HepG2 (cell line): ENCODE data around the gene STYXL1. TPM values are rescaled to one million over a fixed set of nuclear protein-coding genes. Genes with fewer than 3 reads are reported as not detected.

ENCODE experiments used
- CHD2 ChIP-seq: IDR thresholded peaks from 2 replicates; pipeline ENCODE4 v1.6.1; 2011; ENCODE audit warnings: low read depth, low read length, improper control_type of control experiment
- DPF2 ChIP-seq: sonication (generic); formaldehyde crosslinking; IDR thresholded peaks from 2 replicates; pipeline ENCODE4 v1.4.0; 2020; ENCODE audit warnings: mild to moderate bottlenecking, low read depth, missing genetic modification reagents, borderline replicate concordance
- EP300 ChIP-seq, 3 experiments: sonication (generic) in 1 of 3; formaldehyde crosslinking in 1 of 3; IDR thresholded peaks; 2 replicates each; pipeline versions ENCODE4 v1.5.1 to v1.6.1; 2011 to 2020; ENCODE audit warnings: low read depth in 2 of 3, low read length in 2 of 3, borderline replicate concordance in 1 of 3, improper control_type of control experiment in 1 of 3, mild to moderate bottlenecking in 1 of 3, missing genetic modification reagents in 1 of 3, moderate library complexity in 1 of 3
- HDAC2 ChIP-seq: sonication (generic); formaldehyde crosslinking; IDR thresholded peaks from 2 replicates; pipeline ENCODE4 v1.4.0; 2020; ENCODE audit warnings: missing genetic modification reagents
- MTA3 ChIP-seq: sonication (generic); formaldehyde crosslinking; IDR thresholded peaks from 2 replicates; pipeline ENCODE4 v1.4.0; 2020; ENCODE audit warnings: missing genetic modification reagents
- MYNN ChIP-seq: sonication (generic); formaldehyde crosslinking; IDR thresholded peaks from 2 replicates; pipeline ENCODE4 v1.4.0; 2020; ENCODE audit warnings: mild to moderate bottlenecking, low read depth, missing genetic modification reagents
- NR2C2 ChIP-seq: sonication (generic); formaldehyde crosslinking; IDR thresholded peaks from 2 replicates; pipeline ENCODE4 v1.4.0; 2020; ENCODE audit warnings: missing genetic modification reagents, mild to moderate bottlenecking, moderate library complexity, borderline replicate concordance
- PTBP1 ChIP-seq: fragments of 200-400 bp; formaldehyde crosslinking; IDR thresholded peaks from 2 replicates; pipeline ENCODE4 v1.6.1; 2018; ENCODE audit warnings: low read length, low read depth; ENCODE audit not compliant: poor library complexity, severe bottlenecking
- SP1 ChIP-seq, 2 experiments: fragments of 450-650 bp in 1 of 2; sonication (generic) in 1 of 2; formaldehyde crosslinking in 1 of 2; IDR thresholded peaks; 2 replicates each; pipeline versions ENCODE4 v1.4.0 to v1.6.1; 2016 to 2020; ENCODE audit warnings: missing genetic modification reagents in 1 of 2
- TP53 ChIP-seq: sonication (generic); formaldehyde crosslinking; conservative IDR thresholded peaks from 2 replicates; pipeline ENCODE4 v1.4.0; 2020; ENCODE audit warnings: missing genetic modification reagents
- TSC22D2 ChIP-seq: sonication (generic); formaldehyde crosslinking; IDR thresholded peaks from 2 replicates; pipeline ENCODE4 v1.5.1; 2020; ENCODE audit warnings: missing genetic modification reagents, mild to moderate bottlenecking, borderline replicate concordance
- ZKSCAN8 ChIP-seq: IDR thresholded peaks from 2 replicates; pipeline ENCODE4 v1.6.1; 2016; ENCODE audit warnings: borderline replicate concordance, missing genetic modification reagents, missing compliant biosample characterization
- ZNF275 ChIP-seq: sonication (generic); formaldehyde crosslinking; IDR thresholded peaks from 2 replicates; pipeline ENCODE4 v1.8.0; 2022; ENCODE audit warnings: missing genetic modification reagents, mild to moderate bottlenecking, inconsistent platforms, borderline replicate concordance
- ZNF276 ChIP-seq: sonication (generic); formaldehyde crosslinking; IDR thresholded peaks from 2 replicates; pipeline ENCODE4 v1.4.0; 2020; ENCODE audit warnings: mild to moderate bottlenecking, low read depth, missing genetic modification reagents
- ZNF468 ChIP-seq: sonication (generic); formaldehyde crosslinking; IDR thresholded peaks from 2 replicates; pipeline ENCODE4 v1.8.0; 2022; ENCODE audit warnings: mild to moderate bottlenecking, moderate library complexity, missing genetic modification reagents
- ZNF513 ChIP-seq: sonication (generic); formaldehyde crosslinking; conservative IDR thresholded peaks from 2 replicates; pipeline ENCODE4 v1.5.0; 2020; ENCODE audit warnings: missing genetic modification reagents
- polyA plus RNA-seq, 8 experiments: library from polyadenylated mRNA; depleted of rRNA in 3 of 8; stranded (reverse) in 7 of 8; unstranded in 1 of 8; fragments of >200 nt; fragmentation: Illumina TruSeq in 4 of 8; extraction: Trizol in 4 of 8; gene quantifications; 2 replicates each; pipeline versions ENCODE4 v1.2.1 to v1.2.3, GENCODE V29; 2011 to 2016; ENCODE audit warnings: low read depth in 4 of 8, missing spikeins in 1 of 8, mixed read lengths in 1 of 8; ENCODE audit not compliant: insufficient read depth in 1 of 8
- total RNA-seq, 5 experiments: library from RNA; depleted of rRNA; stranded (reverse); fragments of >200 nt; fragmentation: Illumina TruSeq; extraction: Trizol; gene quantifications; 2 replicates each; pipeline ENCODE4 v1.2.3, GENCODE V29; 2016; ENCODE audit warnings: low read depth in 1 of 5
- TF ChIP-seq, protein P1 (sequence below): sonication (generic); formaldehyde crosslinking; IDR thresholded peaks from 2 replicates; pipeline ENCODE4 v1.9.0; 2021; ENCODE audit warnings: missing genetic modification reagents, borderline replicate concordance
- TF ChIP-seq, protein P2 (sequence below): sonication (generic); formaldehyde crosslinking; conservative IDR thresholded peaks from 2 replicates; pipeline ENCODE4 v1.8.0; 2022; ENCODE audit warnings: missing genetic modification reagents

Gene STYXL1
- total and polyA plus RNA-seq, 2 of the 13 experiments (the other 11 are each of a cell fraction or from before 2014, with no cell fraction given): 23.9 to 38.3 TPM

GRCh38 chr7:75994388-75995051 lies 53.3 kb downstream of the STYXL1 start, which contains the start of gene TMEM120A (continued):
- TF ChIP-seq, protein P1, sequence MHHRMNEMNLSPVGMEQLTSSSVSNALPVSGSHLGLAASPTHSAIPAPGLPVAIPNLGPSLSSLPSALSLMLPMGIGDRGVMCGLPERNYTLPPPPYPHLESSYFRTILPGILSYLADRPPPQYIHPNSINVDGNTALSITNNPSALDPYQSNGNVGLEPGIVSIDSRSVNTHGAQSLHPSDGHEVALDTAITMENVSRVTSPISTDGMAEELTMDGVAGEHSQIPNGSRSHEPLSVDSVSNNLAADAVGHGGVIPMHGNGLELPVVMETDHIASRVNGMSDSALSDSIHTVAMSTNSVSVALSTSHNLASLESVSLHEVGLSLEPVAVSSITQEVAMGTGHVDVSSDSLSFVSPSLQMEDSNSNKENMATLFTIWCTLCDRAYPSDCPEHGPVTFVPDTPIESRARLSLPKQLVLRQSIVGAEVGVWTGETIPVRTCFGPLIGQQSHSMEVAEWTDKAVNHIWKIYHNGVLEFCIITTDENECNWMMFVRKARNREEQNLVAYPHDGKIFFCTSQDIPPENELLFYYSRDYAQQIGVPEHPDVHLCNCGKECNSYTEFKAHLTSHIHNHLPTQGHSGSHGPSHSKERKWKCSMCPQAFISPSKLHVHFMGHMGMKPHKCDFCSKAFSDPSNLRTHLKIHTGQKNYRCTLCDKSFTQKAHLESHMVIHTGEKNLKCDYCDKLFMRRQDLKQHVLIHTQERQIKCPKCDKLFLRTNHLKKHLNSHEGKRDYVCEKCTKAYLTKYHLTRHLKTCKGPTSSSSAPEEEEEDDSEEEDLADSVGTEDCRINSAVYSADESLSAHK (CRISPR knock-in tag): no peak
- TF ChIP-seq EP300 (IDR thresholded peaks at IDR 0.05; ENCODE audit: low read depth in 2 of 2, low read length in 2 of 2) (0 out of 4 replicates have a peak, but pooled peaks of 1 of the 2 experiments have one; percentile 20), EP300 (CRISPR knock-in tag; IDR thresholded peaks at IDR 0.05; ENCODE audit: borderline replicate concordance) (peak; percentile 17; the same call in 1 of the 2 replicates), ZKSCAN8 (peak; percentile 51; the same call in 1 of the 2 replicates), TSC22D2 (CRISPR knock-in tag) (0 out of 2 replicates have a peak, but pooled peaks have one; percentile 19), TP53 (CRISPR knock-in tag) (0 out of 2 replicates have a peak, but pooled peaks have one; percentile 44), SP1 (IDR thresholded peaks at IDR 0.05) (peak; percentile 56; the same call in 1 of the 2 replicates), SP1 (CRISPR knock-in tag; IDR thresholded peaks at IDR 0.05) (peak; percentile 96), MYNN (CRISPR knock-in tag) (no peak), ZNF513 (no peak), ZNF468 (CRISPR knock-in tag) (no peak), DPF2 (CRISPR knock-in tag) (no peak), PTBP1 (no peak), ZNF276 (CRISPR knock-in tag) (no peak), ZNF275 (peak; percentile 87; the same call in 1 of the 2 replicates), HDAC2 (CRISPR knock-in tag) (peak; percentile 61; the same call in 1 of the 2 replicates), CHD2 (peak; percentile 30; the same call in 1 of the 2 replicates), MTA3 (CRISPR knock-in tag) (no peak), NR2C2 (peak; percentile 84)
- TF ChIP-seq, protein P2, sequence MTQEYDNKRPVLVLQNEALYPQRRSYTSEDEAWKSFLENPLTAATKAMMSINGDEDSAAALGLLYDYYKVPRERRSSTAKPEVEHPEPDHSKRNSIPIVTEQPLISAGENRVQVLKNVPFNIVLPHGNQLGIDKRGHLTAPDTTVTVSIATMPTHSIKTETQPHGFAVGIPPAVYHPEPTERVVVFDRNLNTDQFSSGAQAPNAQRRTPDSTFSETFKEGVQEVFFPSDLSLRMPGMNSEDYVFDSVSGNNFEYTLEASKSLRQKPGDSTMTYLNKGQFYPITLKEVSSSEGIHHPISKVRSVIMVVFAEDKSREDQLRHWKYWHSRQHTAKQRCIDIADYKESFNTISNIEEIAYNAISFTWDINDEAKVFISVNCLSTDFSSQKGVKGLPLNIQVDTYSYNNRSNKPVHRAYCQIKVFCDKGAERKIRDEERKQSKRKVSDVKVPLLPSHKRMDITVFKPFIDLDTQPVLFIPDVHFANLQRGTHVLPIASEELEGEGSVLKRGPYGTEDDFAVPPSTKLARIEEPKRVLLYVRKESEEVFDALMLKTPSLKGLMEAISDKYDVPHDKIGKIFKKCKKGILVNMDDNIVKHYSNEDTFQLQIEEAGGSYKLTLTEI: no peak
